MM.1S (cell line): Measurements from ENCODE around the gene ZNF81.

Experiments
- DNase-seq: peaks from one replicate; pipeline ENCODE4 v3.0.0-alpha.2; 2015
- H2AFZ ChIP-seq: fragments of 300-600 bp; sonication (generic); 2 replicates; pipeline ENCODE4 v1.6.0; 2016; ENCODE audit warnings: antibody characterized with exemption, low read length
- H3F3A ChIP-seq: fragments of 300-600 bp; sonication (generic); 2 replicates; pipeline ENCODE4 v1.6.1; 2016; ENCODE audit warnings: mild to moderate bottlenecking, antibody characterized with exemption, low read length, moderate library complexity, mixed read lengths; ENCODE audit not compliant: insufficient read depth
- H3K27ac ChIP-seq: fragments of 300-600 bp; sonication (generic); 2 replicates; pipeline ENCODE4 v1.5.1; 2016; ENCODE audit warnings: mild to moderate bottlenecking, low read length
- H3K27me3 ChIP-seq: fragments of 300-600 bp; sonication (generic); replicated peaks from 2 replicates; pipeline ENCODE4 v1.6.0; 2016; ENCODE audit warnings: low read length; ENCODE audit not compliant: insufficient read depth
- H3K36me3 ChIP-seq: fragments of 300-600 bp; sonication (generic); replicated peaks from 2 replicates; pipeline ENCODE4 v1.6.1; 2016; ENCODE audit warnings: mild to moderate bottlenecking, low read length, mixed read lengths; ENCODE audit not compliant: insufficient read depth
- H3K4me1 ChIP-seq: fragments of 300-600 bp; sonication (generic); 2 replicates; pipeline ENCODE4 v1.6.1; 2016; ENCODE audit warnings: low read length, mixed read lengths
- H3K4me2 ChIP-seq: fragments of 300-600 bp; sonication (generic); 2 replicates; pipeline ENCODE4 v1.6.0; 2016; ENCODE audit warnings: low read depth, low read length
- H3K4me3 ChIP-seq: fragments of 300-600 bp; sonication (generic); 2 replicates; pipeline ENCODE4 v1.5.1; 2016; ENCODE audit warnings: low read length, mixed read lengths
- H3K79me2 ChIP-seq: fragments of 300-600 bp; sonication (generic); 2 replicates; pipeline ENCODE4 v1.6.1; 2016; ENCODE audit warnings: mixed run types, low read length, mixed read lengths
- H3K9ac ChIP-seq: fragments of 300-600 bp; sonication (generic); 2 replicates; pipeline ENCODE4 v1.6.1; 2016; ENCODE audit warnings: low read length, mixed read lengths
- H3K9me2 ChIP-seq: fragments of 300-600 bp; sonication (generic); replicated peaks from 2 replicates; pipeline ENCODE4 v1.6.1; 2016; ENCODE audit warnings: mild to moderate bottlenecking, low read length, mixed read lengths; ENCODE audit not compliant: insufficient read depth
- H3K9me3 ChIP-seq: fragments of 300-600 bp; sonication (generic); replicated peaks from 2 replicates; pipeline ENCODE4 v1.6.1; 2016; ENCODE audit warnings: mild to moderate bottlenecking, low read length, mixed read lengths; ENCODE audit not compliant: insufficient read depth
- H4K20me1 ChIP-seq: fragments of 300-600 bp; sonication (generic); 2 replicates; pipeline ENCODE4 v1.6.1; 2016; ENCODE audit warnings: mild to moderate bottlenecking, low read length, moderate library complexity, mixed read lengths; ENCODE audit not compliant: insufficient read depth
- CTCF ChIP-seq: fragments of 300-600 bp; sonication (generic); IDR thresholded peaks from 2 replicates; pipeline ENCODE4 v1.5.1; 2016; ENCODE audit warnings: antibody characterized with exemption, low read length, mixed read lengths
- EZH2 ChIP-seq: fragments of 300-600 bp; sonication (generic); optimal IDR thresholded peaks from 2 replicates; pipeline ENCODE3; 2017; ENCODE audit warnings: low read depth, mild to moderate bottlenecking, antibody characterized with exemption, low read length, mixed read lengths
- EZH2phosphoT487 ChIP-seq: fragments of 300-600 bp; sonication (generic); IDR thresholded peaks from 2 replicates; pipeline ENCODE4 v1.6.1; 2018; ENCODE audit warnings: antibody characterized with exemption, low read length

ZNF81 gene

GRCh38 chrX:47936224-47936939 lies 99.7 kb downstream of the ZNF81 start:
- TF ChIP-seq CTCF (no peak), EZH2 (no peak), EZH2phosphoT487 (no peak)
- Histone ChIP-seq H3K4me3 (peak overlapping the region; percentile 48), H3F3A (peaks cover 15% of the 10 kb centered on the region), H4K20me1 (no peaks in the 10 kb centered on the region), H3K79me2 (no peaks in the 10 kb centered on the region), H3K27me3 (no peaks in the 10 kb centered on the region), H3K4me2 (peak overlapping the region; percentile 77; the same call in 1 of the 2 replicates), H2AFZ (peak overlapping the region; percentile 47; the same call in 1 of the 2 replicates), H3K9ac (peak overlapping the region; percentile 54), H3K27ac (peak overlapping the region; percentile 93), H3K36me3 (no peaks in the 10 kb centered on the region), H3K9me2 (no peaks in the 10 kb centered on the region), H3K9me3 (no peaks in the 10 kb centered on the region), H3K4me1 (peaks cover 9% of the 10 kb centered on the region)
- DNase-seq, result peak; percentile 80

GRCh38 chrX:47936940-47937317 lies 100.2 kb downstream of the ZNF81 start:
- H3F3A ChIP-seq, result peaks cover 20% of the 10 kb centered on the region
- H3K4me3 ChIP-seq, result peak overlapping the region; percentile 48
- peak; percentile 25 for DNase-seq
- TF ChIP-seq EZH2phosphoT487 (no peak), CTCF (no peak), EZH2 (no peak)
- H3K27ac ChIP-seq, result peak overlapping the region; percentile 93
- H2AFZ ChIP-seq, result peak overlapping the region; percentile 42; the same call in 1 of the 2 replicates
- H3K4me2 ChIP-seq, result peak overlapping the region; percentile 67
- no peaks in the 10 kb centered on the region for H3K36me3 ChIP-seq
- H3K4me1 ChIP-seq, result peaks cover 11% of the 10 kb centered on the region
- H4K20me1 ChIP-seq, result no peaks in the 10 kb centered on the region
- H3K27me3 ChIP-seq, result no peaks in the 10 kb centered on the region
- H3K9me3 ChIP-seq, result no peaks in the 10 kb centered on the region
- H3K9me2 ChIP-seq, result no peaks in the 10 kb centered on the region
- H3K9ac ChIP-seq, result peak overlapping the region; percentile 54
- H3K79me2 ChIP-seq, result no peaks in the 10 kb centered on the region

GRCh38 chrX:47940448-47940847 lies 103.7 kb downstream of the ZNF81 start:
- H3K4me1 ChIP-seq, result peaks cover 20% of the 10 kb centered on the region
- H3K9ac ChIP-seq, result no peak overlapping the region
- H3K36me3 ChIP-seq, result no peaks in the 10 kb centered on the region
- H2AFZ ChIP-seq, result no peak overlapping the region
- peaks cover 23% of the 10 kb centered on the region for H3F3A ChIP-seq
- no peak for DNase-seq
- H3K4me2 ChIP-seq, result no peak overlapping the region
- H4K20me1 ChIP-seq, result no peaks in the 10 kb centered on the region
- no peak overlapping the region for H3K27ac ChIP-seq
- no peaks in the 10 kb centered on the region for H3K27me3 ChIP-seq
- no peaks in the 10 kb centered on the region for H3K79me2 ChIP-seq
- H3K4me3 ChIP-seq, result no peak overlapping the region
- H3K9me3 ChIP-seq, result no peaks in the 10 kb centered on the region
- TF ChIP-seq EZH2phosphoT487 (no peak), EZH2 (no peak), CTCF (no peak)
- H3K9me2 ChIP-seq, result no peaks in the 10 kb centered on the region
